Kidney glomerular epithelial cell (primary cell): ENCODE measurements around the gene TTC7B.

Source experiments
- DNase-seq: peaks from one replicate; lab custom pipeline; 2025; lab: John Stamatoyannopoulos, UW

TTC7B gene

GRCh38 chr14:90648421-90648820 lies 167.8 kb downstream of the TTC7B start:
- DNase-seq, result no peak

DNA sequence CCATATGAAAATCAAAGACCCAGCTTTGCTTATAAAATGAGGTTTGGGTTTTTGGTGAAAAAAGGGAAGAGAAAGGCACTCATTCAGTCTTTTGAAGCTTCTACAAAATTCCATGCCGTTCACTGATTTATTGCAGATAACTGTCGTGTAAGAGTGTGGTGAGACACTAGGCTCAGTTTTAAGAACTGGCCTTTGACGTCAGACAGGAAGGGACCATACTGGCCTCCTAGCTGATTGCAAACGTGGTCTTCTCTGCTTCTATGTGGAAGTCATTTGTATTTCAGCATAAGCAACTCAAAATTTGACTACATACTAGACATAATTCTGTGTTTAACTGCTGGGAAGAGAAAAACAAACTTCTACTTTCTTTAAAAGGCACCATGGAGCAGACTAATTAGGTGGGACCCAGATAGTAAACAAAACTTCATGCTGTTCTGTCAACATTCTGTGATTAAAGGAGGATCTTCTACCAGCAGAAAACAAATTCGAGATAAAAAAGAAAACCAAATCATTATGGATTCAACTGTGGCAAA lies 168.7 kb downstream of the TTC7B start:
- no peak for DNase-seq

DNA sequence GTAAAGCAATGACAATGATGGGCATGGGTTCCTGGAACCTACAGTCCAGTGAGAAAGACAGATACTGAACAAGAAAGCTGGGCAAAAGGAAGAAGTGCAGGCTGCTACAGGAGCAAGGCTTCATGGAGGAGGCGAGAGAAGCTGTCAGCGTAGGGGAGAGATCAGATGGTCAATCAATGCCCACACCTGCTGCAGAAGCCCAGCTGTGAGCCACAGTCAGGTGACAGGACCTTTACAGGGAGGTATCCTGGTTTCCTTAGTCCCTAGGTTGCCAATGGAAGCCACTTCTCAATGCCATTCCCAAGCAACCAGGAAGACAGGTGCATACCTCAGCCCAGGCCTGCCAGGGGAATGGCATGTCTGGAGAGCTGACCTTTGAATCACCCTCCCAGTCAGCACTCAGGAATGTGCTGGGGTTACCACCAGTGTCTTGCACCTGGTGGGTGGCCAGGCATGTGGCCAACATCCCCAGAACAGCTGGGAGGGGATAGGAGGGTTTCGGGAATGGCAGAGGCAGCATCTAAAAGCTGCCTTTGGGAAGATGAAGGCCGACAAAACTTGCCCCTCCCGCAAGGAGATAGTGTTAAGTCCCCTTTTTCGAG lies 170.3 kb downstream of the TTC7B start:
- peak; percentile 78 for DNase-seq

- DNase-seq, result no peak
Measured at GRCh38 chr14:90644882-90645281, 171.3 kb downstream of the TTC7B start.

DNA sequence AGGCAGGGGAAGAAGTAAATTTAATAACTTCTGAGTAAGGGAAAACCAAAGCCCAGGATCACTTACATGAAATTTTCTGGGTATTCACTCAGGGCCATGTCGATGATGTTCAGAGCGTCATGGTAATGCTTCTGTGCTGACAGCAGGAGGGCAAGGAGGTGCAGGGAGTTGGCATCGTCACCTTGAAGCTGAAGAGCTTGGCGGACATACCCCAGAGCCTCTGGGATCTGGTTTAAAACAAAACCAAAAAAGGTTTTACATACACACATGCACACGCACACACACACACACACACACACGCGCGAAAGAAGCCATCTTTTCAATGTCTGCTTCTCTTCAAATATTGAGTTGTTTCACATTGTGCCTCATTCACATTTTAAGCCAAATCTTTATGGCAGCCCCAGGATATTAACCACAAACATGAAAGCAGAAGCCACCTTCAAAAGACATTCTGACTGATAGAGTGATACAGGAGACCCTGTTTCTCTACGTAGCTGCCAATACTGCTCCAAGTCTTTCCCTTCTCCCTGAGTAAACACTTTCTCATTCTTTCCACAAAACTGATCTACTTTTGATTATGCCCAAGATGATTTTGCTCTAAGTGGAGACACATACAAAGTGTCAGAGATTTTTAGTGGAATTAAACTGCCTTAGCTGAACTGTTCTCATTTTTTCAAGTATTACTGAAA lies 172.1 kb downstream of the TTC7B start:
- no peak for DNase-seq

GRCh38 chr14:90642244-90642717 lies 173.9 kb downstream of the TTC7B start:
- DNase-seq, result peak; percentile 41

GRCh38 chr14:90641615-90642243 lies 174.5 kb downstream of the TTC7B start:
- no peak for DNase-seq

DNA sequence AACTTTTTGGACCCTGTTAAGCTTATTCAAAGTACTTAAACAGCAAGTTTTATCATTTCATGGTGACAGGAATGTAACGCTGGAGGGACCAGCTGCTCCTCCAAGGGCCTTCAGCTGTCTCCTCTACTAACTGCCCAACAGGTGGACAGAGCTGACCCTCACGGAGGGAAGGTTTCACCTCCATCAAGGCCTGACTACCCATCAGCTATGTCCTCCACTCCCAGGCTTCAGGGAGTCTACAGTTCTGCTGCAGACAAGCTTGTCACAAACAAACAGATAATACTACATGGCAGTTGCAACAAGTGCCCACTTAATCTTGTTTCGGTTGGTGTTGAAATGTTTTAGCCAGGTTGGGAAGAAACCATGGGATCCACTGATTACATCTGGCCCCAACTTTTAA lies 175.1 kb downstream of the TTC7B start:
- DNase-seq, result no peak

DNA sequence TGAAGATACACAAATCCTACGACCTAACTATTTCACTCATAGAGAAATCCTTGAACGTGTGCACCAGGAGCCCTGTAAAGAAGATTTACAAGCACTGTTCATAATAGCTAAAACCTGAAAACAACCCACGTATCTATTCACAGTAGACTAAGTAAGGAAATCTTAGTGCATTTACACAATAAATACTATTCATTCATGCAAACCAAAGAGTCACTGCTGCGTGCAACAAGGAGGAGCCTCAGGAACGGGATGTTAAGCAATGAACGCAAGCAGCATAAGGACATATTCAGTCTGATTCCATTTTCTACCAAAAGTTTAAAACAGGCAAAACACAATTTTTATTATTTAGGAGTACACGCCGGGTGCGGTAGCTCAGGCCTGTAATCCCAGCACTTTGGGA lies 176.6 kb downstream of the TTC7B start:
- DNase-seq, result no peak

GRCh38 chr14:90632871-90633270 lies 183.4 kb downstream of the TTC7B start:
- no peak for DNase-seq

DNA sequence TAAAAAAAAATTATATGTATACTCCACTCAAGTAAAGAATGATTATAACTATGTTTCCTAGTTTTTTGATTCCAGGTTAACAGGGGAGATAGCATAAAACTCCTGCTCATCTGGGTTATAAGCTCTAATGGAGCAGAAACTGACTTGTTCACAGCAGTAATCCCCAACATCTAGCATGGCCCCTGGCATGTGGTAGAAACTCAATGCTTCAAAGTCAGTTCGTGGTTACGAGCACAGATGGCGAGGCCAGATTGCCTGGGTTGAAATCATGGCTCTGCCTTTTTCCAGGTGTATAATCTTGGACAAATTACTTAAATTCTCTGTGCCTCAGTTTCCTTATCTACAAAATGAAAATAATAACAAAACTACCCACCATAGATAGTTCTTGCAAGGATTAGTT lies 183.8 kb downstream of the TTC7B start:
- DNase-seq, result no peak

GRCh38 chr14:90630171-90630806 lies 185.9 kb downstream of the TTC7B start:
- no peak for DNase-seq

DNA sequence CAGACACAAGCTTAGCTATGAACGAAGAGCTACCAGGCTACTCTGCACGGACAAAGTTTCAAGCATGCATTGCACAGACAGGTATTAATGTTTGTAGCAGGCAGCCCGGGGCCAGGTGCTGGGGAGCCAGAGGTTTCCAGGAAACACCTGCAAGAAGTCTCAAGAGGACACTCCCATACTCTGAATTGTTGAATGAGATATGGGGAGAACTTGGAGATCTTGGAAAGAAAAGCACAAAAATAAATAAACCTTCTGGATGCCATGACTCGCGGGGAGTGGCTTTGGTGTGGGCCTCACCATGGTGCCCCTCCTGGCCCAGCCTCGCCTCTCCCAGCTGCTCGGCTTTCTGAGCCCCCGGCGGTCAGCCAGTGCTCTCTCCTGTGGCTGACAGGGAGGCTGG lies 186.8 kb downstream of the TTC7B start:
- no peak for DNase-seq

DNA sequence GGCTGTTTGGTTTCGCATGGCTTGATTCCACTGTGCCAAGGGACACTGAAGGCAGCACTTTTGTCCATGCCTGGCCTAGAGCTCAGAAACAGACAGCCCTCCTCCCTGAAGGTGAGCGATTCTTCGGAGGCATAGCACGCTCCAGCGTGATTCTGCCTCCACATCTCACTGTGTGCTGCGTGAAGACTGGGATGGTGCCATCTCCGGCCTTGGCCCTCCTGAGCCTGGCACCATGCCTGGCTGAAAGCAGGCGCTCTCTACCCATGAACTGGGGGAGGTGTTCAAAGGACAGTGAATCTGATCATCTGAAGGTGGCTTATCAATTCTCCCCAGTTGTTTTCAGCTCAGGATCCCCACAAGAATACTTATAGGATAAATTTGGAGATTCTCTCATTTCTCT lies 187.4 kb downstream of the TTC7B start:
- no peak for DNase-seq

- DNase-seq, result peak; percentile 9
Measured at GRCh38 chr14:90627478-90627877, 188.8 kb downstream of the TTC7B start.

GRCh38 chr14:90626550-90626949 lies 189.7 kb downstream of the TTC7B start:
- no peak for DNase-seq

- no peak for DNase-seq
Measured at GRCh38 chr14:90625445-90625844, 190.8 kb downstream of the TTC7B start.

DNA sequence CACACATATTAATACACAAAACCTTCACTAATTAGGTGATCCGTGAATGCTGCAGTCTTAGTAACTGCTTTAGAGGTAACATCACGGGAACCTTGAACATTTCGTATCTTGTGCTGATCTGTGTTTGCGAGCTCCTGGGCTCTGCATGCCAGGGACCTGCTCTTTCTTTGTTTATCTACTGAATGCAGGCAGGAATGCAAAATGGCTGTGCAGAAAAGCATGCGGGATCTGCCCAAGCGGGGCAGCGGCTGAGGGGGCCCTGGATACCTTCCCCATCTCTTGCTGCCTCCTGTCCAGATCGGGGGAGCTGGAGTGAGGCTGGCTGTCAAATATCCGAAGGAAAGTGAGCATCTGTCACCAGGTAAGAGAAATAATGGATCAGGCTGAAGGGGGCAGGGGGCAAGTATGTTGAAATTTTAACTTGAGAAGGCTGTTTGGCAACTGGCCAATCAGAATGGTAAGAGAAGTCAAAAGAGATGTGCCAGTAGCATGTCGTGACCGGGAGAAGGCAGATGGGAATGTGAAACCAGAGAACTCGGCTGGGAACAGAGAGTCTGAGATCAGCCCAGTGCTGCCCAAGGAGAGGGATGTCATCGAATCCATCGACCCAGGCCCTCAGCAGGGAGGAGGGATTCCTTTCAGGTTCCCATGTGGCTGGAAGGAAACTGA lies 191.4 kb downstream of the TTC7B start:
- no peak for DNase-seq

DNA sequence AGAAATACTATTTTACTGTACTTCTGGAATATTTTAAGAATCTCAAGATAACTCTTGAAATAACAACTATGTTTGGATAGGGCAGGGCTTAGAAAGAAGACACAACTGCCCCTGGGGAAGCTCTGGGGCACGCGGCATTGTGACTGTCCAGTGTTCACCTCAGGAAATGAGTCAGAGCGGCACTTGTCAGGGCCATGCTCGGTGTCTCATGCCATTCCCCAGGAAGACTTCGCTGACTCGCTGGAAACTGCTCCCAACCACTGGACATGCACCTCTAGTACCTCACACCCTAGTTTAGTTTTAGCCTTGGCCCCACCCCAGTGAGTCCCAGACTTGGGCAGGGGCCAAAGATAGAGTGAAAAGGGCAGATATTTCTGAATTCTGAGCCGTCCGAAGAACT lies 192.0 kb downstream of the TTC7B start:
- DNase-seq, result peak; percentile 21

GRCh38 chr14:90621201-90621600 lies 195.0 kb downstream of the TTC7B start:
- no peak for DNase-seq

GRCh38 chr14:90620568-90621077 lies 195.6 kb downstream of the TTC7B start:
- DNase-seq, result no peak

DNA sequence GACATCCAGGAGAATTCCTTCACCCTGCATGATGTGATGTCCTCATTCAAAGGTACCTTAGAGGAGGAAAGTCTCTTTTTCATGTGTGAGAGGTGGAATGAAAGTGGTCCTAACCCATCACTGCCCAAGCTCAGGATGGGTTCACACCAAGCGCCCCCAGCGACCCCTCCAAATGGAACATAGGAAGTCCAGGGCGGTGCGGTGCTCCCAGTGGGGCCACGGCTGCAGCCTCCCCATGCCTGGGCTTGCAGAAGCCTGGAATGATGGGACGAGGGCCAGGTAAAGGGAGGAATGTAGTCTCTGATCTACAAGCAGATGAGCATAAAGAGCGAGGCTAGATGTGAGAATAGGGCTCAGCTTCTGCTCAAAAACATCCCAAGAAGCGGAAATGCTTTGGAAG lies 196.3 kb downstream of the TTC7B start:
- no peak for DNase-seq
